MG63 (cell line): Measurements from ENCODE around the gene LMBRD2. TPM values are rescaled to one million over a fixed set of nuclear protein-coding genes. Genes with fewer than 3 reads are reported as not detected.
A peak's percentile ranks its signal among the peaks of the same experiment; 100 is the strongest.

Source experiments
- DNase-seq: peaks from one replicate; pipeline ENCODE4 v3.0.0-alpha.2; 2020
- H3K27me3 ChIP-seq: fragments of 250-450 bp; sonication (Bioruptor Pico); 2 replicates; pipeline ENCODE4 v1.5.1; 2020; ENCODE audit warnings: mild to moderate bottlenecking, moderate library complexity
- H3K36me3 ChIP-seq: fragments of 250-450 bp; sonication (Bioruptor Pico); 2 replicates; pipeline ENCODE4 v1.5.1; 2020; ENCODE audit warnings: mild to moderate bottlenecking, moderate library complexity
- H3K4me3 ChIP-seq: fragments of 250-450 bp; sonication (Bioruptor Pico); 2 replicates; pipeline ENCODE4 v1.5.1; 2020; ENCODE audit warnings: mild to moderate bottlenecking, moderate library complexity
- H3K9me3 ChIP-seq: fragments of 250-450 bp; sonication (Bioruptor Pico); 2 replicates; pipeline ENCODE4 v1.5.1; 2020; ENCODE audit warnings: mild to moderate bottlenecking, moderate library complexity
- total RNA-seq: library from RNA; depleted of rRNA; stranded (reverse); fragments of >200 nt; shearing (Covaris generic); gene quantifications from 2 replicates; pipeline ENCODE4 v1.2.3, GENCODE V29; 2014; ENCODE audit warnings: low replicate concordance

LMBRD2 gene
- total RNA-seq, 1 experiment from 2014 or later = 6.4 TPM

- Histone ChIP-seq H3K9me3 (no peaks in the 10 kb centered on the region), H3K36me3 (peaks cover 87% of the 10 kb centered on the region), H3K4me3 (no peak overlapping the region), H3K27me3 (no peaks in the 10 kb centered on the region)
- no peak for DNase-seq
Observed at GRCh38 chr5:36170832-36171424, 19.2 kb upstream of the LMBRD2 start.

GRCh38 chr5:36168737-36169136 is 17.1 kb upstream of the LMBRD2 start:
- peaks cover 92% of the 10 kb centered on the region for H3K36me3 ChIP-seq
- no peak overlapping the region for H3K4me3 ChIP-seq
- H3K27me3 ChIP-seq = no peaks in the 10 kb centered on the region
- no peak for DNase-seq
- H3K9me3 ChIP-seq = no peaks in the 10 kb centered on the region

- H3K27me3 ChIP-seq = no peaks in the 10 kb centered on the region
- H3K4me3 ChIP-seq = no peak overlapping the region
- no peaks in the 10 kb centered on the region for H3K9me3 ChIP-seq
- DNase-seq = no peak
- peaks cover 92% of the 10 kb centered on the region for H3K36me3 ChIP-seq
Observed at GRCh38 chr5:36164461-36164860, 12.8 kb upstream of the LMBRD2 start.

GRCh38 chr5:36162810-36163486 is 11.3 kb upstream of the LMBRD2 start:
- Histone ChIP-seq H3K36me3 (peaks cover 96% of the 10 kb centered on the region), H3K27me3 (no peaks in the 10 kb centered on the region), H3K4me3 (no peak overlapping the region), H3K9me3 (no peaks in the 10 kb centered on the region)
- no peak for DNase-seq

GRCh38 chr5:36161361-36161760 is 9.7 kb upstream of the LMBRD2 start:
- H3K9me3 ChIP-seq = no peaks in the 10 kb centered on the region
- no peak for DNase-seq
- H3K36me3 ChIP-seq = peaks cover 95% of the 10 kb centered on the region
- no peaks in the 10 kb centered on the region for H3K27me3 ChIP-seq
- no peak overlapping the region for H3K4me3 ChIP-seq

GRCh38 chr5:36160617-36161016 is 8.9 kb upstream of the LMBRD2 start:
- Histone ChIP-seq H3K36me3 (peaks cover 95% of the 10 kb centered on the region), H3K4me3 (no peak overlapping the region), H3K27me3 (no peaks in the 10 kb centered on the region), H3K9me3 (no peaks in the 10 kb centered on the region)
- DNase-seq = no peak

- H3K4me3 ChIP-seq = no peak overlapping the region
- no peaks in the 10 kb centered on the region for H3K27me3 ChIP-seq
- H3K9me3 ChIP-seq = no peaks in the 10 kb centered on the region
- H3K36me3 ChIP-seq = peaks cover 96% of the 10 kb centered on the region
- no peak for DNase-seq
Observed at GRCh38 chr5:36158144-36158543, 6.5 kb upstream of the LMBRD2 start.

GRCh38 chr5:36156619-36157018 is 4.9 kb upstream of the LMBRD2 start:
- DNase-seq = no peak
- no peak overlapping the region for H3K4me3 ChIP-seq
- H3K9me3 ChIP-seq = no peaks in the 10 kb centered on the region
- H3K36me3 ChIP-seq = peaks cover 84% of the 10 kb centered on the region
- H3K27me3 ChIP-seq = no peaks in the 10 kb centered on the region

- DNase-seq = no peak
- Histone ChIP-seq H3K9me3 (no peaks in the 10 kb centered on the region), H3K27me3 (no peaks in the 10 kb centered on the region), H3K36me3 (peaks cover 80% of the 10 kb centered on the region), H3K4me3 (no peak overlapping the region)
Observed at GRCh38 chr5:36156121-36156601, 4.5 kb upstream of the LMBRD2 start.

GRCh38 chr5:36155291-36155690 is 3.6 kb upstream of the LMBRD2 start:
- no peaks in the 10 kb centered on the region for H3K27me3 ChIP-seq
- H3K36me3 ChIP-seq = peaks cover 76% of the 10 kb centered on the region
- no peaks in the 10 kb centered on the region for H3K9me3 ChIP-seq
- no peak overlapping the region for H3K4me3 ChIP-seq
- DNase-seq = no peak

GRCh38 chr5:36153726-36154125 is 2.0 kb upstream of the LMBRD2 start:
- DNase-seq = no peak
- no peaks in the 10 kb centered on the region for H3K27me3 ChIP-seq
- peak overlapping the region; percentile 95 for H3K4me3 ChIP-seq
- peaks cover 61% of the 10 kb centered on the region for H3K36me3 ChIP-seq
- no peaks in the 10 kb centered on the region for H3K9me3 ChIP-seq

GRCh38 chr5:36153298-36153677 is 1.6 kb upstream of the LMBRD2 start:
- Histone ChIP-seq H3K27me3 (no peaks in the 10 kb centered on the region), H3K36me3 (peaks cover 56% of the 10 kb centered on the region), H3K9me3 (no peaks in the 10 kb centered on the region), H3K4me3 (peak overlapping the region; percentile 95)
- no peak for DNase-seq

GRCh38 chr5:36152324-36153297 is 924 bp upstream of the LMBRD2 start:
- Histone ChIP-seq H3K27me3 (no peaks in the 10 kb centered on the region), H3K4me3 (peak overlapping the region; percentile 95), H3K36me3 (peaks cover 50% of the 10 kb centered on the region), H3K9me3 (no peaks in the 10 kb centered on the region)
- DNase-seq = no peak

GRCh38 chr5:36150676-36151433 is 832 bp downstream of the LMBRD2 start:
- peak; percentile 51 for DNase-seq
- Histone ChIP-seq H3K36me3 (peaks cover 34% of the 10 kb centered on the region), H3K27me3 (no peaks in the 10 kb centered on the region), H3K4me3 (peak overlapping the region; percentile 95), H3K9me3 (no peaks in the 10 kb centered on the region)

- no peaks in the 10 kb centered on the region for H3K27me3 ChIP-seq
- no peak overlapping the region for H3K4me3 ChIP-seq
- DNase-seq = no peak
- peaks cover 8% of the 10 kb centered on the region for H3K36me3 ChIP-seq
- no peaks in the 10 kb centered on the region for H3K9me3 ChIP-seq
Observed at GRCh38 chr5:36147681-36148080, 4.0 kb downstream of the LMBRD2 start.

GRCh38 chr5:36146390-36146789 is 5.3 kb downstream of the LMBRD2 start:
- no peak for DNase-seq
- no peak overlapping the region for H3K4me3 ChIP-seq
- H3K27me3 ChIP-seq = no peaks in the 10 kb centered on the region
- peaks cover 16% of the 10 kb centered on the region for H3K36me3 ChIP-seq
- H3K9me3 ChIP-seq = no peaks in the 10 kb centered on the region
